ENCODE measurements around the gene SLCO2B1. TPM values are rescaled to one million over a fixed set of nuclear protein-coding genes. Genes with fewer than 3 reads are reported as not detected.
A peak's percentile ranks its signal among the peaks of the same experiment; 100 is the strongest.

SLCO2B1 gene
- total RNA-seq, 6 donors from 2014 or later: 86.2 to 366 (median 193) TPM

GRCh38 chr11:75140269-75141138 lies 10.4 kb upstream of the SLCO2B1 start:
- peak; percentile 50 to 93 for DNase-seq
- H3K4me1 ChIP-seq: peaks cover 20 to 32% (median 22%) of the 10 kb centered on the region in 4 donors
- no peaks in the 10 kb centered on the region for H3K36me3 ChIP-seq
- no peaks in the 10 kb centered on the region for H3K27me3 ChIP-seq
- no peaks in the 10 kb centered on the region for H3K9me3 ChIP-seq
- no peak for TF ChIP-seq EP300 (IDR thresholded peaks at IDR 0.05)
- peak; percentile 87 to 91 (median 90) for TF ChIP-seq CTCF (IDR thresholded peaks at IDR 0.05)
- no peak for TF ChIP-seq POLR2AphosphoS5 (IDR thresholded peaks at IDR 0.05)
- no peak overlapping the region for H3K27ac ChIP-seq
- ATAC-seq (ENCODE audit: low FRiP score in 2 of 2): peak; percentile 52 to 72
- H3K4me3 ChIP-seq: no peak overlapping the region
- WGBS, 2 donors: 21 to 33% methylated on average over 16 to 22 of the region's 22 CpGs

- Histone ChIP-seq H3K27ac (no peak overlapping the region), H3K4me1 (peaks cover 20 to 35% (median 23%) of the 10 kb centered on the region in 4 donors), H3K4me3 (no peak overlapping the region), H3K36me3 (no peaks in the 10 kb centered on the region), H3K27me3 (no peaks in the 10 kb centered on the region), H3K9me3 (no peaks in the 10 kb centered on the region)
- DNase-seq (no peak), ATAC-seq (ENCODE audit: low FRiP score in 2 of 2) (no peak)
- TF ChIP-seq EP300 (IDR thresholded peaks at IDR 0.05) (no peak), POLR2AphosphoS5 (IDR thresholded peaks at IDR 0.05) (no peak), POLR2A (IDR thresholded peaks at IDR 0.05) (no peak), CTCF (IDR thresholded peaks at IDR 0.05) (no peak)
- 48 to 51% methylated on average over 6 of the region's 6 CpGs for WGBS, 2 donors
Observed at GRCh38 chr11:75141166-75141565, 9.7 kb upstream of the SLCO2B1 start.

GRCh38 chr11:75142714-75143419 lies 8.0 kb upstream of the SLCO2B1 start:
- TF ChIP-seq EP300 (IDR thresholded peaks at IDR 0.05): peak in 1 of 4 donors; percentile 20
- TF ChIP-seq POLR2AphosphoS5 (IDR thresholded peaks at IDR 0.05): peak; percentile 51 to 62
- peak in 4 of 6 experiments; percentile 23 to 46 (median 28) for TF ChIP-seq CTCF (IDR thresholded peaks at IDR 0.05)
- peak in 1 of 4 donors; percentile 30 for TF ChIP-seq POLR2A (IDR thresholded peaks at IDR 0.05)
- H3K36me3 ChIP-seq: no peaks in the 10 kb centered on the region
- no peak overlapping the region for H3K4me3 ChIP-seq
- H3K4me1 ChIP-seq: peaks cover 24 to 52% (median 33%) of the 10 kb centered on the region in 4 donors
- H3K27me3 ChIP-seq: no peaks in the 10 kb centered on the region
- H3K9me3 ChIP-seq: no peaks in the 10 kb centered on the region
- H3K27ac ChIP-seq: peak overlapping the region in 3 of 4 donors; percentile 52 to 62 (median 61)
- ATAC-seq (ENCODE audit: low FRiP score in 2 of 2): peak; percentile 74 to 93
- DNase-seq: peak in 1 of 2 donors; percentile 84
- WGBS, 2 donors: 48 to 57% methylated on average over 9 to 10 of the region's 10 CpGs

DNA sequence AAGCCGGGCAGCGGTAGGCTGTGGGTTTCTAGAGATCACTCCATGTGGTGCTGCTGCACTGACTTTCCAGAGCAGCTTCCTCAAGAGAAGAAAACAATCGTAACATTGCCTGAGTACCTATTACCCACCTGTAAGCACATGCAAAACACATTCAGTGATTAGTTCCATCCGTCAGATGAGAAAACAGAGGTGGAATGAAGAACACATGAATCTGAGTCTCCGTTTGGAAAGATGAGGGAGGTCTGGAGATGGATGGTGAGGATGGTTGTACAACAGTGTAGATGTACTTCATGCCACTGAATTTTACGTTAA lies 7.5 kb upstream of the SLCO2B1 start:
- no peak for DNase-seq
- Histone ChIP-seq H3K4me1 (peaks cover 29 to 54% (median 36%) of the 10 kb centered on the region in 4 donors), H3K9me3 (no peaks in the 10 kb centered on the region), H3K4me3 (no peak overlapping the region), H3K27ac (peak overlapping the region in 3 of 4 donors; percentile 52 to 62 (median 61)), H3K36me3 (no peaks in the 10 kb centered on the region), H3K27me3 (no peaks in the 10 kb centered on the region)
- ATAC-seq (ENCODE audit: low FRiP score in 2 of 2): no peak
- WGBS, 2 donors: 34 to 52% methylated on average over 6 of the region's 6 CpGs
- no peak for TF ChIP-seq POLR2A (IDR thresholded peaks at IDR 0.05)
- TF ChIP-seq POLR2AphosphoS5 (IDR thresholded peaks at IDR 0.05): peak in 1 of 2 donors; percentile 0

GRCh38 chr11:75144716-75145014 lies 6.2 kb upstream of the SLCO2B1 start:
- WGBS, 2 donors: 36 to 40% methylated on average over 3 of the region's 3 CpGs
- no peaks in the 10 kb centered on the region for H3K9me3 ChIP-seq
- no peak for ATAC-seq (ENCODE audit: low FRiP score in 2 of 2)
- DNase-seq: no peak
- H3K27me3 ChIP-seq: no peaks in the 10 kb centered on the region
- no peak overlapping the region for H3K4me3 ChIP-seq
- H3K4me1 ChIP-seq: peaks cover 30 to 54% (median 38%) of the 10 kb centered on the region in 4 donors
- TF ChIP-seq EP300 (IDR thresholded peaks at IDR 0.05) (no peak), CTCF (IDR thresholded peaks at IDR 0.05) (no peak), POLR2AphosphoS5 (IDR thresholded peaks at IDR 0.05) (no peak), POLR2A (IDR thresholded peaks at IDR 0.05) (no peak)
- H3K27ac ChIP-seq: no peak overlapping the region
- no peaks in the 10 kb centered on the region for H3K36me3 ChIP-seq

Measured in upper lobe of left lung (tissue), 6 donors.